ENCODE results near the gene SATL1. TPM values are rescaled to one million over a fixed set of nuclear protein-coding genes. Genes with fewer than 3 reads are reported as not detected.

SATL1 gene
- total and polyA plus RNA-seq, 2 donors from 2014 or later: 0.22 TPM; not detected in 1

DNA sequence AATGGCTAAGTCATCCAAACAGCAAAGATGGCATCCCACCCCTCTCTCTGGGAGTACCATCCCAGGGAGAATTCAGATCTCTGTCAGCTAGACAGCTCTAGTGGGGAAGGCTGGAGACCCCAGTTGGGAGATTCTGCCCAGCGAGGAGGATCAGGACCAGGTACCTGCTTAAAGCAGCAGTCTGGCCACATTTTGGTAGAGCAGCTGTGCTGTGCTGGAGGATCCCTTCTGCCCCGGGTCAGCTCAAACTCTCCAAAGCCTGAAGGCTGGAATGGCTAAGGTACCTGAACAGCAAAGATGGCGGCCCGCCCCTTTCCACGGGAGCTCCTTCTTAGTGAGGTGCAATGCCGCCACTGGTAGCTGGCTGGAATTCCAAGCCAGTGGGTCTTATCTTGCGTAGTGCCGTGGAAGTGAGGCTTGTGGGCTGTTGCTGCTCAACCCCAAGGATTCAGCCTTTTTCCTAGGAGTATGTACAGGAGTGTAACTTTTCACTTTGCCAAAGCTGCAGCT, 40.1 kb downstream of the SATL1 start:
- DNase-seq: peak in 1 of 5 donors; percentile 49
- intact Hi-C loops (cut with DNase I): no loop called here
- Histone ChIP-seq H3K4me1 (ENCODE audit: control insufficient read depth in 2 of 3, insufficient read depth in 2 of 3, low read depth in 1 of 3, low read length in 3 of 3) (no peaks in the 10 kb centered on the region), H3K27me3 (ENCODE audit: control insufficient read depth, insufficient read depth, low read length) (no peaks in the 10 kb centered on the region), H3K4me3 (ENCODE audit: low read length in 3 of 3) (no peak overlapping the region), H3K9ac (ENCODE audit: low read length in 3 of 3) (no peak overlapping the region), H3K9me3 (ENCODE audit: control insufficient read depth in 2 of 3, insufficient read depth in 1 of 3, low read length in 3 of 3) (no peaks in the 10 kb centered on the region), H3K27ac (ENCODE audit: low read depth in 2 of 2, low read length in 2 of 2) (no peak overlapping the region), H3K36me3 (ENCODE audit: control insufficient read depth in 2 of 3, insufficient read depth in 3 of 3, low read length in 3 of 3) (no peaks in the 10 kb centered on the region)
- no peak for FAIRE-seq
- TF ChIP-seq, protein P1, sequence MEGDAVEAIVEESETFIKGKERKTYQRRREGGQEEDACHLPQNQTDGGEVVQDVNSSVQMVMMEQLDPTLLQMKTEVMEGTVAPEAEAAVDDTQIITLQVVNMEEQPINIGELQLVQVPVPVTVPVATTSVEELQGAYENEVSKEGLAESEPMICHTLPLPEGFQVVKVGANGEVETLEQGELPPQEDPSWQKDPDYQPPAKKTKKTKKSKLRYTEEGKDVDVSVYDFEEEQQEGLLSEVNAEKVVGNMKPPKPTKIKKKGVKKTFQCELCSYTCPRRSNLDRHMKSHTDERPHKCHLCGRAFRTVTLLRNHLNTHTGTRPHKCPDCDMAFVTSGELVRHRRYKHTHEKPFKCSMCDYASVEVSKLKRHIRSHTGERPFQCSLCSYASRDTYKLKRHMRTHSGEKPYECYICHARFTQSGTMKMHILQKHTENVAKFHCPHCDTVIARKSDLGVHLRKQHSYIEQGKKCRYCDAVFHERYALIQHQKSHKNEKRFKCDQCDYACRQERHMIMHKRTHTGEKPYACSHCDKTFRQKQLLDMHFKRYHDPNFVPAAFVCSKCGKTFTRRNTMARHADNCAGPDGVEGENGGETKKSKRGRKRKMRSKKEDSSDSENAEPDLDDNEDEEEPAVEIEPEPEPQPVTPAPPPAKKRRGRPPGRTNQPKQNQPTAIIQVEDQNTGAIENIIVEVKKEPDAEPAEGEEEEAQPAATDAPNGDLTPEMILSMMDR (IDR thresholded peaks at IDR 0.05; ENCODE audit: borderline replicate concordance, extremely low read depth, insufficient read depth): no peak

- intact Hi-C loops (cut with DNase I): no loop called here
- no peaks in the 10 kb centered on the region for H3K27me3 ChIP-seq (ENCODE audit: control insufficient read depth, insufficient read depth, low read length)
- H3K27ac ChIP-seq (ENCODE audit: low read depth in 2 of 2, low read length in 2 of 2): no peak overlapping the region
- no peaks in the 10 kb centered on the region for H3K9me3 ChIP-seq (ENCODE audit: control insufficient read depth in 2 of 3, insufficient read depth in 1 of 3, low read length in 3 of 3)
- H3K4me1 ChIP-seq (ENCODE audit: control insufficient read depth in 2 of 3, insufficient read depth in 2 of 3, low read depth in 1 of 3, low read length in 3 of 3): no peaks in the 10 kb centered on the region
- TF ChIP-seq, protein P1 (IDR thresholded peaks at IDR 0.05; ENCODE audit: borderline replicate concordance, extremely low read depth, insufficient read depth): no peak
- no peak overlapping the region for H3K9ac ChIP-seq (ENCODE audit: low read length in 3 of 3)
- FAIRE-seq: no peak
- H3K4me3 ChIP-seq (ENCODE audit: low read length in 3 of 3): no peak overlapping the region
- DNase-seq: no peak
- H3K36me3 ChIP-seq (ENCODE audit: control insufficient read depth in 2 of 3, insufficient read depth in 3 of 3, low read length in 3 of 3): no peaks in the 10 kb centered on the region
These were observed 47.3 kb downstream of the SATL1 start for GRCh38 chrX:85196319-85196718.

DNA sequence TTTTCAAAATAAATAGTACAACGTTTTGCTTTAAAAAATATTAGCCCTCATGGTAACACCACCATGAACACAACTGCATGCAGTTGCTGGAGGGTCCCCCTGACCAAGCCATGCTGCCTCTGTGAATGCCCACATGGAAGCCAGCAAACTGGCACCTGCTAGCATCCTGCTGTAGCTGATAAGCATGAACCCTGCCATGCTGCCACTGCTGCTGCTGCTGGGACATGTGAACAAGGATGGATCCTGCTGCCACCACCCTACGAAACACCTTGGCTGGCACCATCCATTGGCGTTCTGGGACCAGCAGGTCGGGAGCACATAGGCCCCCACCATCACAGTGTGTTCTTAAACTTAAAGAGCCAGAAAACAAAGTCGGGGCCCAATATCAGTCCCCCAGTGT, 83.9 kb downstream of the SATL1 start:
- Histone ChIP-seq H3K4me3 (ENCODE audit: low read length in 3 of 3) (no peak overlapping the region), H3K4me1 (ENCODE audit: control insufficient read depth in 2 of 3, insufficient read depth in 2 of 3, low read depth in 1 of 3, low read length in 3 of 3) (no peaks in the 10 kb centered on the region), H3K36me3 (ENCODE audit: control insufficient read depth in 2 of 3, insufficient read depth in 3 of 3, low read length in 3 of 3) (no peaks in the 10 kb centered on the region), H3K9ac (ENCODE audit: low read length in 3 of 3) (no peak overlapping the region), H3K27ac (ENCODE audit: low read depth in 2 of 2, low read length in 2 of 2) (no peak overlapping the region), H3K9me3 (ENCODE audit: control insufficient read depth in 2 of 3, insufficient read depth in 1 of 3, low read length in 3 of 3) (no peaks in the 10 kb centered on the region), H3K27me3 (ENCODE audit: control insufficient read depth, insufficient read depth, low read length) (no peaks in the 10 kb centered on the region)
- TF ChIP-seq, protein P1 (IDR thresholded peaks at IDR 0.05; ENCODE audit: borderline replicate concordance, extremely low read depth, insufficient read depth): no peak
- intact Hi-C loops (cut with DNase I): no loop called here
- FAIRE-seq (no peak), DNase-seq (peak in 1 of 5 donors; percentile 27)

DNA sequence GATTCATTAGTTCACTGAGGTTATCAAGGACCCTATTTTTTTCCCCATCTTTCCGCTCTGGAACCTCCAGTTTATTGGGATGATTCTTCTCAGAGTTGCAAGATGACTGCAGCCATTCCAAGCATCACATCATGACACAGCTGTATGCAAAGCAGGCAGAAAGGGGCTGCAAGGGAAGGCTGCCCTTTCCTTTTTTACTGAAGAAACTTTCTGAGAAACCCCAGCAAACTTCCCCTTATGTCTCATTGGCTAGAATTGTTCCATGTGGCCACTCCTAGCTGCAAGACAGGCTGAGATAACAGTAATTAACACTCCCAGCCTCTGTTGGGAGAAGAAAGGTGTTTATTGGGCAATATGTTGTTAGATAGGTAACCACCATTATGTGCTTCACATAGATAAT, 102.6 kb downstream of the SATL1 start:
- Histone ChIP-seq H3K9me3 (ENCODE audit: control insufficient read depth in 2 of 3, insufficient read depth in 1 of 3, low read length in 3 of 3) (no peaks in the 10 kb centered on the region), H3K27ac (ENCODE audit: low read depth in 2 of 2, low read length in 2 of 2) (no peak overlapping the region), H3K27me3 (ENCODE audit: control insufficient read depth, insufficient read depth, low read length) (no peaks in the 10 kb centered on the region), H3K4me3 (ENCODE audit: low read length in 3 of 3) (no peak overlapping the region), H3K9ac (ENCODE audit: low read length in 3 of 3) (no peak overlapping the region), H3K4me1 (ENCODE audit: control insufficient read depth in 2 of 3, insufficient read depth in 2 of 3, low read depth in 1 of 3, low read length in 3 of 3) (no peaks in the 10 kb centered on the region), H3K36me3 (ENCODE audit: control insufficient read depth in 2 of 3, insufficient read depth in 3 of 3, low read length in 3 of 3) (no peaks in the 10 kb centered on the region)
- no peak for FAIRE-seq
- DNase-seq: no peak
- TF ChIP-seq, protein P1 (IDR thresholded peaks at IDR 0.05; ENCODE audit: borderline replicate concordance, extremely low read depth, insufficient read depth): no peak
- intact Hi-C loops (cut with DNase I): no loop called here
